HepG2 (cell line): ENCODE measurements around the gene SLC35F4. TPM values are rescaled to one million over a fixed set of nuclear protein-coding genes. Genes with fewer than 3 reads are reported as not detected.

Experiments
- ATAC-seq: fragments of 200-7000 bp; cut with Tn5 transposase; 3 replicates; pipeline ENCODE4 v1.9.1; 2020; ENCODE audit warnings: mild to moderate bottlenecking, moderate library complexity
- BruUV-seq: library from RNA; stranded (reverse); fragments of 400-500 nt; replicated peaks from 2 replicates; lab custom pipeline; 2021; lab: Mats Ljungman, UMichigan
- CTCF ChIA-PET: fragments of 300-600 bp; formaldehyde crosslinking; extraction: SDS; loops from one replicate; lab custom pipeline; 2021; ENCODE audit warnings: low total read pairs, inconsistent platforms, low intra/inter-chr PET ratio; lab: Yijun Ruan, JAX
- POLR2A ChIA-PET: fragments of 350-600 bp; sonication (Branson Sonifier 250); formaldehyde crosslinking; loops from one replicate; lab custom pipeline; 2020; ENCODE audit warnings: antibody characterized with exemption, inconsistent platforms; lab: Yijun Ruan, JAX
- DNase-seq: peaks from one replicate; pipeline ENCODE4 v3.0.0-alpha.2; 2015; ENCODE audit warnings: low spot score
- FAIRE-seq: peaks from 3 replicates; lab custom pipeline; 2011; peaks lifted over from hg19 to GRCh38; lab: Jason Lieb, UNC
- H2AFZ ChIP-seq: one replicate; pipeline ENCODE4 v1.6.1; 2011; ENCODE audit warnings: low read length, inconsistent platforms
- H3K27ac ChIP-seq: fragments of 300-600 bp; 3 replicates; pipeline ENCODE4 v1.8.0; 2011; ENCODE audit warnings: mixed run types, mild to moderate bottlenecking, mixed read lengths, low read length, inconsistent platforms; ENCODE audit not compliant: insufficient read depth; ENCODE audit errors: extremely low read length
- H3K27me3 ChIP-seq, 2 experiments: fragments of 200-600 bp in 1 of 2; 2 replicates in 1 of 2; 3 replicates in 1 of 2; pipeline versions ENCODE4 v1.6.0 to v1.8.0; 2011; ENCODE audit warnings: low read length in 2 of 2, mild to moderate bottlenecking in 2 of 2, moderate library complexity in 2 of 2, inconsistent platforms in 1 of 2; ENCODE audit not compliant: insufficient read depth in 2 of 2, control insufficient read depth in 1 of 2
- H3K36me3 ChIP-seq, 2 experiments: fragments of 200-600 bp in 1 of 2; replicated peaks in 1 of 2; 2 replicates in 1 of 2; 3 replicates in 1 of 2; pipeline versions ENCODE4 v1.5.1 to v1.8.0; 2011; ENCODE audit warnings: low read length in 2 of 2, inconsistent platforms in 1 of 2; ENCODE audit not compliant: insufficient read depth in 2 of 2, control insufficient read depth in 1 of 2
- H3K4me1 ChIP-seq: 2 replicates; pipeline ENCODE4 v1.5.1; 2012; ENCODE audit warnings: low read length, inconsistent platforms; ENCODE audit not compliant: insufficient read depth
- H3K4me2 ChIP-seq: 2 replicates; pipeline ENCODE4 v1.6.0; 2011; ENCODE audit warnings: low read depth, low read length, inconsistent platforms
- H3K4me3 ChIP-seq, 3 experiments: fragments of 200-600 bp in 1 of 3; sonication (generic), shearing (Covaris generic) in 1 of 3; replicated peaks in 1 of 3; 2 replicates each; pipeline ENCODE4 v1.5.1; 2011 to 2016; ENCODE audit warnings: low read length in 3 of 3, inconsistent platforms in 2 of 3, low read depth in 2 of 3, mild to moderate bottlenecking in 2 of 3, control low read depth in 1 of 3, mixed read lengths in 1 of 3; ENCODE audit not compliant: insufficient read depth in 1 of 3
- H3K79me2 ChIP-seq: one replicate; pipeline ENCODE4 v1.6.1; 2011; ENCODE audit warnings: low read length, inconsistent platforms; ENCODE audit not compliant: insufficient read depth
- H3K9ac ChIP-seq: 2 replicates; pipeline ENCODE4 v1.6.0; 2011; ENCODE audit warnings: mild to moderate bottlenecking, low read depth, low read length, inconsistent platforms; ENCODE audit not compliant: insufficient read depth
- H3K9me3 ChIP-seq: 2 replicates; pipeline ENCODE4 v1.5.1; 2012; ENCODE audit warnings: mild to moderate bottlenecking, low read length
- H4K20me1 ChIP-seq: 2 replicates; pipeline ENCODE4 v1.6.0; 2011; ENCODE audit warnings: inconsistent platforms, mild to moderate bottlenecking, low read length, moderate library complexity; ENCODE audit not compliant: insufficient read depth
- ATF1 ChIP-seq: IDR thresholded peaks from 2 replicates; pipeline ENCODE4 v1.6.1; 2016; ENCODE audit warnings: mild to moderate bottlenecking, control low read depth
- EEA1 ChIP-seq: sonication (generic); formaldehyde crosslinking; IDR thresholded peaks from 2 replicates; pipeline ENCODE4 v1.5.1; 2020; ENCODE audit warnings: mild to moderate bottlenecking, missing genetic modification reagents, borderline replicate concordance
- ESRRA ChIP-seq: sonication (generic); formaldehyde crosslinking; IDR thresholded peaks from 2 replicates; pipeline ENCODE4 v1.5.1; 2020; ENCODE audit warnings: mild to moderate bottlenecking, low read depth, missing genetic modification reagents
- HOXA3 ChIP-seq: sonication (generic); formaldehyde crosslinking; IDR thresholded peaks from 2 replicates; pipeline ENCODE4 v1.5.0; 2020; ENCODE audit warnings: missing genetic modification reagents
- TOPORS ChIP-seq: sonication (generic); formaldehyde crosslinking; IDR thresholded peaks from 2 replicates; pipeline ENCODE4 v1.8.0; 2023; ENCODE audit warnings: mild to moderate bottlenecking, missing genetic modification reagents
- TSC22D2 ChIP-seq: sonication (generic); formaldehyde crosslinking; IDR thresholded peaks from 2 replicates; pipeline ENCODE4 v1.5.1; 2020; ENCODE audit warnings: missing genetic modification reagents, mild to moderate bottlenecking, borderline replicate concordance
- ZNF33A ChIP-seq: sonication (generic); formaldehyde crosslinking; IDR thresholded peaks from 2 replicates; pipeline ENCODE4 v1.5.1; 2020; ENCODE audit warnings: missing genetic modification reagents, mild to moderate bottlenecking, moderate library complexity, borderline replicate concordance
- ZNF629 ChIP-seq: sonication (generic); formaldehyde crosslinking; conservative IDR thresholded peaks from 2 replicates; pipeline ENCODE4 v1.5.0; 2020; ENCODE audit warnings: missing genetic modification reagents
- ZNF747 ChIP-seq: sonication (generic); formaldehyde crosslinking; IDR thresholded peaks from 2 replicates; pipeline ENCODE4 v1.8.1; 2023; ENCODE audit warnings: missing genetic modification reagents, mild to moderate bottlenecking, borderline replicate concordance
- ZNF75D ChIP-seq: sonication (generic); formaldehyde crosslinking; IDR thresholded peaks from 2 replicates; pipeline ENCODE4 v1.8.1; 2023; ENCODE audit warnings: missing genetic modification reagents, mild to moderate bottlenecking, borderline replicate concordance
- WGBS: methylation state at CpG from one replicate; pipeline ENCODE4 v1.1.6; 2017; ENCODE audit warnings: low lambda C conversion rate; 5-methylcytosine and 5-hydroxymethylcytosine counted together
- in situ Hi-C: cut with HindIII; loops from 2 replicates; pipeline ENCODE4 v1.10.0; 2017; ENCODE audit warnings: low pct_unique_long_range_greater_than_20kb; ENCODE audit not compliant: extremely low pct_ligation_motif_present
- intact Hi-C: fragments of 100-400 bp; cut with micrococcal nuclease; formaldehyde crosslinking; loops from one replicate; pipeline ENCODE4 v1.10.0; 2022; ENCODE audit not compliant: unreplicated experiment
- polyA plus RNA-seq, 8 experiments: library from polyadenylated mRNA; depleted of rRNA in 3 of 8; stranded (reverse) in 7 of 8; unstranded in 1 of 8; fragments of >200 nt; fragmentation: Illumina TruSeq in 4 of 8; extraction: Trizol in 4 of 8; gene quantifications; 2 replicates each; pipeline versions ENCODE4 v1.2.1 to v1.2.3, GENCODE V29; 2011 to 2016; ENCODE audit warnings: low read depth in 4 of 8, missing spikeins in 1 of 8, mixed read lengths in 1 of 8; ENCODE audit not compliant: insufficient read depth in 1 of 8
- total RNA-seq, 5 experiments: library from RNA; depleted of rRNA; stranded (reverse); fragments of >200 nt; fragmentation: Illumina TruSeq; extraction: Trizol; gene quantifications; 2 replicates each; pipeline ENCODE4 v1.2.3, GENCODE V29; 2016; ENCODE audit warnings: low read depth in 1 of 5
- TF ChIP-seq, protein P1 (sequence below): sonication (generic); formaldehyde crosslinking; IDR thresholded peaks from 2 replicates; pipeline ENCODE4 v1.4.0; 2020; ENCODE audit warnings: mild to moderate bottlenecking, missing genetic modification reagents, borderline replicate concordance
- TF ChIP-seq, protein P2 (sequence below): sonication (generic); formaldehyde crosslinking; IDR thresholded peaks from 2 replicates; pipeline ENCODE4 v1.4.0; 2020; ENCODE audit warnings: missing genetic modification reagents, borderline replicate concordance
- TF ChIP-seq, protein P3 (sequence below): IDR thresholded peaks from 2 replicates; pipeline ENCODE4 v1.6.1; 2016; ENCODE audit warnings: low read depth

Gene SLC35F4
- total and polyA plus RNA-seq, 2 of the 13 experiments (the other 11 are each of a cell fraction or from before 2014, with no cell fraction given), result not detected

DNA sequence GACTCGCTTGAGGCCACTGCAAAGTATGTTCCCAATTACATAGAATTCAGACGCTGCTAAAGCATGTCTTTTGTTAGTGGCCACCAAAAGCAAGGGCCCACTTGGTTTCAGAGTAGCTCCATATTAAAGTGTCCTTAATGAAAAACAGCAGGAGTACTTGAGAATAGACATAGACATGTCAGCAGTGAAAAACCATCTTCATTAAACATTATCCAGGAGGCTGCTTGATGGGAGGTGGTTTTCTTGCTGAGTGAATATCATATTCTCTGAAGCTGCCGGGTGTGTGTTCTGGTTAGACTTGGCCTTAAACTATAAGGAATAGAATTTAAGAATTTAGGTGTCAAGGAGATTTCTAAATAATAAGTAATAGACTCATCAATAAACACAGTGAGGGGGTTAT, 292.7 kb downstream of the SLC35F4 start:
- in situ Hi-C loops (no loop called here), intact Hi-C loops (no loop called here)
- Histone ChIP-seq H2AFZ (no peak overlapping the region), H3K36me3 (no peaks in the 10 kb centered on the region), H3K4me1 (no peaks in the 10 kb centered on the region), H3K27ac (no peak overlapping the region), H3K4me2 (no peak overlapping the region), H4K20me1 (no peaks in the 10 kb centered on the region), H3K9ac (no peak overlapping the region), H3K4me3 (no peak overlapping the region), H3K79me2 (no peaks in the 10 kb centered on the region), H3K27me3 (no peaks in the 10 kb centered on the region), H3K9me3 (no peaks in the 10 kb centered on the region)
- BruUV-seq, result no TSS peak
- FAIRE-seq (no peak), DNase-seq (no peak), ATAC-seq (no peak)
- 28% methylated on average over 3 of the region's 3 CpGs for WGBS
- POLR2A ChIA-PET, result no interaction called here
- no peak for TF ChIP-seq ZNF75D
- no peak for TF ChIP-seq HOXA3 (CRISPR knock-in tag)
- TF ChIP-seq TOPORS (CRISPR knock-in tag), result no peak
- no peak for TF ChIP-seq TSC22D2 (CRISPR knock-in tag)
- TF ChIP-seq, protein P1, sequence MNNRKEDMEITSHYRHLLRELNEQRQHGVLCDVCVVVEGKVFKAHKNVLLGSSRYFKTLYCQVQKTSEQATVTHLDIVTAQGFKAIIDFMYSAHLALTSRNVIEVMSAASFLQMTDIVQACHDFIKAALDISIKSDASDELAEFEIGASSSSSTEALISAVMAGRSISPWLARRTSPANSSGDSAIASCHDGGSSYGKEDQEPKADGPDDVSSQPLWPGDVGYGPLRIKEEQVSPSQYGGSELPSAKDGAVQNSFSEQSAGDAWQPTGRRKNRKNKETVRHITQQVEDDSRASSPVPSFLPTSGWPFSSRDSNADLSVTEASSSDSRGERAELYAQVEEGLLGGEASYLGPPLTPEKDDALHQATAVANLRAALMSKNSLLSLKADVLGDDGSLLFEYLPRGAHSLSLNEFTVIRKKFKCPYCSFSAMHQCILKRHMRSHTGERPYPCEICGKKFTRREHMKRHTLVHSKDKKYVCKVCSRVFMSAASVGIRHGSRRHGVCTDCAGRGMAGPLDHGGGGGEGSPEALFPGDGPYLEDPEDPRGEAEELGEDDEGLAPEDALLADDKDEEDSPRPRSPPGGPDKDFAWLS (CRISPR knock-in tag), result no peak
- no peak for TF ChIP-seq ZNF33A (CRISPR knock-in tag)
- TF ChIP-seq ESRRA, result no peak
- TF ChIP-seq, protein P2, sequence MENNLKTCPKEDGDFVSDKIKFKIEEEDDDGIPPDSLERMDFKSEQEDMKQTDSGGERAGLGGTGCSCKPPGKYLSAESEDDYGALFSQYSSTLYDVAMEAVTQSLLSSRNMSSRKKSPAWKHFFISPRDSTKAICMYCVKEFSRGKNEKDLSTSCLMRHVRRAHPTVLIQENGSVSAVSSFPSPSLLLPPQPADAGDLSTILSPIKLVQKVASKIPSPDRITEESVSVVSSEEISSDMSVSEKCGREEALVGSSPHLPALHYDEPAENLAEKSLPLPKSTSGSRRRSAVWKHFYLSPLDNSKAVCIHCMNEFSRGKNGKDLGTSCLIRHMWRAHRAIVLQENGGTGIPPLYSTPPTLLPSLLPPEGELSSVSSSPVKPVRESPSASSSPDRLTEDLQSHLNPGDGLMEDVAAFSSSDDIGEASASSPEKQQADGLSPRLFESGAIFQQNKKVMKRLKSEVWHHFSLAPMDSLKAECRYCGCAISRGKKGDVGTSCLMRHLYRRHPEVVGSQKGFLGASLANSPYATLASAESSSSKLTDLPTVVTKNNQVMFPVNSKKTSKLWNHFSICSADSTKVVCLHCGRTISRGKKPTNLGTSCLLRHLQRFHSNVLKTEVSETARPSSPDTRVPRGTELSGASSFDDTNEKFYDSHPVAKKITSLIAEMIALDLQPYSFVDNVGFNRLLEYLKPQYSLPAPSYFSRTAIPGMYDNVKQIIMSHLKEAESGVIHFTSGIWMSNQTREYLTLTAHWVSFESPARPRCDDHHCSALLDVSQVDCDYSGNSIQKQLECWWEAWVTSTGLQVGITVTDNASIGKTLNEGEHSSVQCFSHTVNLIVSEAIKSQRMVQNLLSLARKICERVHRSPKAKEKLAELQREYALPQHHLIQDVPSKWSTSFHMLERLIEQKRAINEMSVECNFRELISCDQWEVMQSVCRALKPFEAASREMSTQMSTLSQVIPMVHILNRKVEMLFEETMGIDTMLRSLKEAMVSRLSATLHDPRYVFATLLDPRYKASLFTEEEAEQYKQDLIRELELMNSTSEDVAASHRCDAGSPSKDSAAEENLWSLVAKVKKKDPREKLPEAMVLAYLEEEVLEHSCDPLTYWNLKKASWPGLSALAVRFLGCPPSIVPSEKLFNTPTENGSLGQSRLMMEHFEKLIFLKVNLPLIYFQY (CRISPR knock-in tag), result no peak
- TF ChIP-seq ZNF629 (CRISPR knock-in tag), result no peak
- no peak for TF ChIP-seq ZNF747 (CRISPR knock-in tag)
- TF ChIP-seq ATF1 (CRISPR knock-in tag), result no peak
- TF ChIP-seq, protein P3, sequence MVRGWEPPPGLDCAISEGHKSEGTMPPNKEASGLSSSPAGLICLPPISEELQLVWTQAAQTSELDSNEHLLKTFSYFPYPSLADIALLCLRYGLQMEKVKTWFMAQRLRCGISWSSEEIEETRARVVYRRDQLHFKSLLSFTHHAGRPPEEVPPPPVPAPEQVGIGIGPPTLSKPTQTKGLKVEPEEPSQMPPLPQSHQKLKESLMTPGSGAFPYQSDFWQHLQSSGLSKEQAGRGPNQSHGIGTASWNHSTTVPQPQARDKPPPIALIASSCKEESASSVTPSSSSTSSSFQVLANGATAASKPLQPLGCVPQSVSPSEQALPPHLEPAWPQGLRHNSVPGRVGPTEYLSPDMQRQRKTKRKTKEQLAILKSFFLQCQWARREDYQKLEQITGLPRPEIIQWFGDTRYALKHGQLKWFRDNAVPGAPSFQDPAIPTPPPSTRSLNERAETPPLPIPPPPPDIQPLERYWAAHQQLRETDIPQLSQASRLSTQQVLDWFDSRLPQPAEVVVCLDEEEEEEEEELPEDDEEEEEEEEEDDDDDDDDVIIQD (CRISPR knock-in tag), result no peak
- no peak for TF ChIP-seq EEA1
- CTCF ChIA-PET, result no interaction called here
